Measurements from ENCODE around the gene HS3ST4. TPM values are rescaled to one million over a fixed set of nuclear protein-coding genes. Genes with fewer than 3 reads are reported as not detected.

HS3ST4 gene
- polyA plus RNA-seq, 3 donors from 2014 or later, result not detected

- Mint-ChIP-seq H3K9me3 (peaks cover 0 to 2% (median 0%) of the 10 kb centered on the region in 6 donors), H3K36me3 (no peaks in the 10 kb centered on the region), H3K27me3 (ENCODE audit: low read depth in 3 of 3) (peaks cover 0 to 10% (median 2%) of the 10 kb centered on the region in 3 donors), H3K27ac (no peak overlapping the region), H3K4me1 (no peaks in the 10 kb centered on the region), H3K4me3 (no peak overlapping the region)
- no peak for DNase-seq
These were observed 16.3 kb downstream of the HS3ST4 start for GRCh38 chr16:25707982-25708583.

- DNase-seq, result no peak
- H3K4me1 Mint-ChIP-seq, result no peaks in the 10 kb centered on the region
- peaks cover 0 to 10% (median 4%) of the 10 kb centered on the region in 3 donors for H3K27me3 Mint-ChIP-seq (ENCODE audit: low read depth in 3 of 3)
- no peaks in the 10 kb centered on the region for H3K9me3 Mint-ChIP-seq
- no peak overlapping the region for H3K4me3 Mint-ChIP-seq
- no peak overlapping the region for H3K27ac Mint-ChIP-seq
- H3K36me3 Mint-ChIP-seq, result no peaks in the 10 kb centered on the region
These were observed 17.5 kb downstream of the HS3ST4 start for GRCh38 chr16:25709213-25709612.

- Mint-ChIP-seq H3K36me3 (no peaks in the 10 kb centered on the region), H3K27me3 (ENCODE audit: low read depth in 3 of 3) (peaks cover 0 to 6% (median 2%) of the 10 kb centered on the region in 3 donors), H3K27ac (no peak overlapping the region), H3K9me3 (no peaks in the 10 kb centered on the region), H3K4me1 (no peaks in the 10 kb centered on the region), H3K4me3 (no peak overlapping the region)
- no peak for DNase-seq
These were observed 22.2 kb downstream of the HS3ST4 start for GRCh38 chr16:25713785-25714570.

- Mint-ChIP-seq H3K9me3 (no peaks in the 10 kb centered on the region), H3K27me3 (ENCODE audit: low read depth in 3 of 3) (peaks cover 0 to 3% (median 2%) of the 10 kb centered on the region in 3 donors), H3K4me3 (no peak overlapping the region), H3K4me1 (no peaks in the 10 kb centered on the region), H3K36me3 (no peaks in the 10 kb centered on the region), H3K27ac (no peak overlapping the region)
- no peak for DNase-seq
These were observed 24.4 kb downstream of the HS3ST4 start for GRCh38 chr16:25716186-25716585.

- no peak overlapping the region for H3K27ac Mint-ChIP-seq
- H3K36me3 Mint-ChIP-seq, result no peaks in the 10 kb centered on the region
- H3K9me3 Mint-ChIP-seq, result no peaks in the 10 kb centered on the region
- DNase-seq, result no peak
- no peaks in the 10 kb centered on the region for H3K4me1 Mint-ChIP-seq
- H3K4me3 Mint-ChIP-seq, result no peak overlapping the region
- no peaks in the 10 kb centered on the region for H3K27me3 Mint-ChIP-seq (ENCODE audit: low read depth in 3 of 3)
These were observed 29.7 kb downstream of the HS3ST4 start for GRCh38 chr16:25721439-25721838.

- no peaks in the 10 kb centered on the region for H3K4me1 Mint-ChIP-seq
- DNase-seq, result no peak
- H3K27ac Mint-ChIP-seq, result no peak overlapping the region
- no peaks in the 10 kb centered on the region for H3K9me3 Mint-ChIP-seq
- H3K27me3 Mint-ChIP-seq (ENCODE audit: low read depth in 3 of 3), result peaks cover 0 to 3% (median 1%) of the 10 kb centered on the region in 3 donors
- no peak overlapping the region for H3K4me3 Mint-ChIP-seq
- H3K36me3 Mint-ChIP-seq, result no peaks in the 10 kb centered on the region
These were observed 34.8 kb downstream of the HS3ST4 start for GRCh38 chr16:25726430-25727098.

GRCh38 chr16:25729188-25729915 lies 37.6 kb downstream of the HS3ST4 start:
- peaks cover 1 to 12% (median 3%) of the 10 kb centered on the region in 3 donors for H3K27me3 Mint-ChIP-seq (ENCODE audit: low read depth in 3 of 3)
- no peak overlapping the region for H3K27ac Mint-ChIP-seq
- no peak overlapping the region for H3K4me3 Mint-ChIP-seq
- H3K4me1 Mint-ChIP-seq, result no peaks in the 10 kb centered on the region
- H3K9me3 Mint-ChIP-seq, result no peaks in the 10 kb centered on the region
- no peaks in the 10 kb centered on the region for H3K36me3 Mint-ChIP-seq
- no peak for DNase-seq

GRCh38 chr16:25730396-25730795 lies 38.6 kb downstream of the HS3ST4 start:
- Mint-ChIP-seq H3K27ac (no peak overlapping the region), H3K4me3 (no peak overlapping the region), H3K9me3 (no peaks in the 10 kb centered on the region), H3K27me3 (ENCODE audit: low read depth in 3 of 3) (peaks cover 1 to 12% (median 5%) of the 10 kb centered on the region in 3 donors), H3K4me1 (no peaks in the 10 kb centered on the region), H3K36me3 (no peaks in the 10 kb centered on the region)
- DNase-seq, result no peak

- no peaks in the 10 kb centered on the region for H3K4me1 Mint-ChIP-seq
- H3K9me3 Mint-ChIP-seq, result no peaks in the 10 kb centered on the region
- H3K27me3 Mint-ChIP-seq (ENCODE audit: low read depth in 3 of 3), result peaks cover 1 to 22% (median 9%) of the 10 kb centered on the region in 3 donors
- no peak overlapping the region for H3K4me3 Mint-ChIP-seq
- H3K27ac Mint-ChIP-seq, result no peak overlapping the region
- no peaks in the 10 kb centered on the region for H3K36me3 Mint-ChIP-seq
- no peak for DNase-seq
These were observed 42.9 kb downstream of the HS3ST4 start for GRCh38 chr16:25734430-25735385.

GRCh38 chr16:25735645-25736044 lies 43.9 kb downstream of the HS3ST4 start:
- peaks cover 1 to 22% (median 7%) of the 10 kb centered on the region in 3 donors for H3K27me3 Mint-ChIP-seq (ENCODE audit: low read depth in 3 of 3)
- no peak for DNase-seq
- H3K4me3 Mint-ChIP-seq, result no peak overlapping the region
- no peaks in the 10 kb centered on the region for H3K9me3 Mint-ChIP-seq
- no peaks in the 10 kb centered on the region for H3K36me3 Mint-ChIP-seq
- no peak overlapping the region for H3K27ac Mint-ChIP-seq
- no peaks in the 10 kb centered on the region for H3K4me1 Mint-ChIP-seq

- no peak overlapping the region for H3K4me3 Mint-ChIP-seq
- H3K36me3 Mint-ChIP-seq, result peaks cover 0 to 3% (median 0%) of the 10 kb centered on the region in 3 donors
- H3K4me1 Mint-ChIP-seq, result no peaks in the 10 kb centered on the region
- peaks cover 0 to 2% (median 0%) of the 10 kb centered on the region in 3 donors for H3K27me3 Mint-ChIP-seq (ENCODE audit: low read depth in 3 of 3)
- DNase-seq, result no peak
- peaks cover 0 to 9% (median 0%) of the 10 kb centered on the region in 6 donors for H3K9me3 Mint-ChIP-seq
- no peak overlapping the region for H3K27ac Mint-ChIP-seq
These were observed 55.5 kb downstream of the HS3ST4 start for GRCh38 chr16:25747160-25747758.

- peaks cover 0 to 9% (median 0%) of the 10 kb centered on the region in 6 donors for H3K9me3 Mint-ChIP-seq
- no peak overlapping the region for H3K4me3 Mint-ChIP-seq
- no peaks in the 10 kb centered on the region for H3K4me1 Mint-ChIP-seq
- no peak overlapping the region for H3K27ac Mint-ChIP-seq
- no peak for DNase-seq
- H3K36me3 Mint-ChIP-seq, result peaks cover 0 to 3% (median 0%) of the 10 kb centered on the region in 3 donors
- H3K27me3 Mint-ChIP-seq (ENCODE audit: low read depth in 3 of 3), result peaks cover 0 to 2% (median 0%) of the 10 kb centered on the region in 3 donors
These were observed 56.4 kb downstream of the HS3ST4 start for GRCh38 chr16:25748092-25748654.
